H9 (cell line): ENCODE results near the gene GABRE. TPM values are rescaled to one million over a fixed set of nuclear protein-coding genes. Genes with fewer than 3 reads are reported as not detected.

ENCODE experiments used
- DNase-seq: peaks from one replicate; pipeline ENCODE4 v3.0.0-alpha.2; 2017
- H2AFZ ChIP-seq: one replicate; pipeline ENCODE4 v1.6.1; 2013; ENCODE audit warnings: mild to moderate bottlenecking, low read length, control low read depth, moderate library complexity
- H2AK5ac ChIP-seq: 2 replicates; pipeline ENCODE4 v1.6.1; 2013; ENCODE audit warnings: low read length, control low read depth, mixed read lengths; ENCODE audit not compliant: insufficient read length
- H2BK120ac ChIP-seq: one replicate; pipeline ENCODE4 v1.6.1; 2013; ENCODE audit warnings: low read depth, mild to moderate bottlenecking, low read length, control low read depth, inconsistent platforms; ENCODE audit not compliant: poor library complexity, severe bottlenecking
- H2BK12ac ChIP-seq: 2 replicates; pipeline ENCODE4 v1.6.1; 2013; ENCODE audit warnings: low read length, control low read depth, mixed read lengths, low read depth; ENCODE audit not compliant: insufficient read length
- H2BK15ac ChIP-seq: 2 replicates; pipeline ENCODE4 v1.6.1; 2013; ENCODE audit warnings: low read depth, low read length, control low read depth
- H2BK20ac ChIP-seq: one replicate; pipeline ENCODE4 v1.6.1; 2013; ENCODE audit warnings: low read depth, mild to moderate bottlenecking, low read length, control low read depth, inconsistent platforms; ENCODE audit not compliant: poor library complexity, severe bottlenecking
- H2BK5ac ChIP-seq: 2 replicates; pipeline ENCODE4 v1.6.1; 2013; ENCODE audit warnings: low read length, control low read depth, mixed read lengths; ENCODE audit not compliant: insufficient read length
- H3K14ac ChIP-seq: 2 replicates; pipeline ENCODE4 v1.6.1; 2013; ENCODE audit warnings: low read length, control low read depth; ENCODE audit not compliant: insufficient read depth
- H3K18ac ChIP-seq: 2 replicates; pipeline ENCODE4 v1.6.1; 2013; ENCODE audit warnings: low read depth, mild to moderate bottlenecking, mixed read lengths, low read length, control low read depth; ENCODE audit not compliant: insufficient read length
- H3K23ac ChIP-seq: 2 replicates; pipeline ENCODE4 v1.6.1; 2013; ENCODE audit warnings: low read length, control low read depth, mixed read lengths, low read depth; ENCODE audit not compliant: insufficient read length
- H3K23me2 ChIP-seq: 2 replicates; pipeline ENCODE4 v1.6.1; 2013; ENCODE audit warnings: low read depth, mild to moderate bottlenecking, mixed read lengths, low read length, control low read depth; ENCODE audit not compliant: insufficient read length, poor library complexity, severe bottlenecking
- H3K27ac ChIP-seq: 2 replicates; pipeline ENCODE4 v1.5.1; 2013; ENCODE audit warnings: low read length, control low read depth, mixed read lengths, low read depth; ENCODE audit not compliant: insufficient read length
- H3K27me3 ChIP-seq: 2 replicates; pipeline ENCODE4 v1.6.1; 2013; ENCODE audit warnings: low read length, control low read depth, inconsistent platforms; ENCODE audit not compliant: insufficient read depth
- H3K4ac ChIP-seq: 2 replicates; pipeline ENCODE4 v1.6.1; 2013; ENCODE audit warnings: low read depth, mild to moderate bottlenecking, control low read depth, inconsistent platforms, low read length, moderate library complexity
- H3K4me1 ChIP-seq: 2 replicates; pipeline ENCODE4 v1.6.1; 2013; ENCODE audit warnings: low read length, control low read depth, inconsistent platforms; ENCODE audit not compliant: insufficient read depth
- H3K4me2 ChIP-seq: 2 replicates; pipeline ENCODE4 v1.6.1; 2013; ENCODE audit warnings: low read length, control low read depth, mixed read lengths; ENCODE audit not compliant: insufficient read length, insufficient read depth
- H3K56ac ChIP-seq: 2 replicates; pipeline ENCODE4 v1.6.1; 2013; ENCODE audit warnings: low read depth, mild to moderate bottlenecking, mixed read lengths, low read length, control low read depth; ENCODE audit not compliant: insufficient read length
- H3K79me1 ChIP-seq: 2 replicates; pipeline ENCODE4 v1.6.1; 2013; ENCODE audit warnings: low read depth, mild to moderate bottlenecking, moderate library complexity, low read length, control low read depth, inconsistent platforms; ENCODE audit not compliant: insufficient read depth, poor library complexity, severe bottlenecking
- H3K79me2 ChIP-seq: 2 replicates; pipeline ENCODE4 v1.6.1; 2013; ENCODE audit warnings: low read length, control low read depth, inconsistent platforms; ENCODE audit not compliant: insufficient read depth
- H3K9ac ChIP-seq: 2 replicates; pipeline ENCODE4 v1.6.1; 2013; ENCODE audit warnings: low read length, control low read depth, mixed read lengths; ENCODE audit not compliant: insufficient read length; ENCODE audit errors: extremely low read depth
- H3K9me3 ChIP-seq: one replicate; pipeline ENCODE4 v1.6.1; 2013; ENCODE audit warnings: low read depth, low read length, inconsistent platforms; ENCODE audit not compliant: control insufficient read depth
- H3T11ph ChIP-seq: one replicate; pipeline ENCODE4 v1.6.1; 2013; ENCODE audit warnings: mild to moderate bottlenecking, low read length, control low read depth, inconsistent platforms
- H4K20me1 ChIP-seq: one replicate; pipeline ENCODE4 v1.6.1; 2013; ENCODE audit not compliant: control insufficient read depth, insufficient read length, insufficient read depth
- H4K5ac ChIP-seq: 2 replicates; pipeline ENCODE4 v1.6.1; 2013; ENCODE audit warnings: low read depth, mild to moderate bottlenecking, mixed read lengths, low read length, control low read depth; ENCODE audit not compliant: insufficient read length
- H4K8ac ChIP-seq: replicated peaks from 2 replicates; pipeline ENCODE4 v1.6.1; 2013; ENCODE audit warnings: low read length, control low read depth, mixed read lengths, low read depth; ENCODE audit not compliant: insufficient read length
- H4K91ac ChIP-seq: 2 replicates; pipeline ENCODE4 v1.6.1; 2013; ENCODE audit warnings: low read depth, mild to moderate bottlenecking, moderate library complexity, mixed read lengths, low read length, control low read depth; ENCODE audit not compliant: insufficient read length
- H3K27ac Mint-ChIP-seq, 3 experiments: 2 replicates in 2 of 3; 3 replicates in 1 of 3; pipeline ENCODE4 v1.8.0; 2020 to 2021; ENCODE audit warnings: mixed read lengths in 3 of 3, mild to moderate bottlenecking in 1 of 3, moderate library complexity in 1 of 3
- H3K27me3 Mint-ChIP-seq: 2 replicates; pipeline ENCODE4 v1.8.0; 2021; ENCODE audit warnings: low read depth, mild to moderate bottlenecking, moderate library complexity, mixed read lengths
- H3K36me3 Mint-ChIP-seq, 3 experiments: 2 replicates in 2 of 3; 3 replicates in 1 of 3; pipeline ENCODE4 v1.8.0; 2020 to 2021; ENCODE audit warnings: low read depth in 3 of 3, mixed read lengths in 3 of 3; ENCODE audit not compliant: insufficient read depth in 1 of 3
- H3K4me1 Mint-ChIP-seq, 2 experiments: 2 replicates each; pipeline ENCODE4 v1.8.0; 2020; ENCODE audit warnings: mixed read lengths in 2 of 2
- H3K4me3 Mint-ChIP-seq, 2 experiments: 2 replicates in 1 of 2; 3 replicates in 1 of 2; pipeline ENCODE4 v1.8.0; 2020 to 2021; ENCODE audit warnings: mild to moderate bottlenecking in 2 of 2, mixed read lengths in 2 of 2, moderate library complexity in 1 of 2
- H3K9me3 Mint-ChIP-seq, 2 experiments: 2 replicates in 1 of 2; 3 replicates in 1 of 2; pipeline ENCODE4 v1.8.0; 2020; ENCODE audit warnings: mild to moderate bottlenecking in 2 of 2, mixed read lengths in 2 of 2, moderate library complexity in 1 of 2
- CTCF ChIP-seq: fragments of 200-600 bp; sonication (generic); conservative IDR thresholded peaks from 3 replicates; pipeline ENCODE4 v1.8.0; 2021; ENCODE audit warnings: antibody characterized with exemption, mild to moderate bottlenecking
- total RNA-seq: library from RNA; stranded (reverse); gene quantifications from 2 replicates; pipeline ENCODE4 v1.2.1, GENCODE V29; 2021

The GABRE gene
- total RNA-seq, 1 experiment from 2014 or later: 1.8 TPM

- H3K4ac ChIP-seq: no peak overlapping the region
- no peak for TF ChIP-seq CTCF
- H3K23ac ChIP-seq: no peak overlapping the region
- H3K27ac Mint-ChIP-seq: no peak overlapping the region
- H2BK15ac ChIP-seq: no peak overlapping the region
- H3K27me3 Mint-ChIP-seq: no peaks in the 10 kb centered on the region; the same call in 1 of the 2 replicates
- no peak overlapping the region for H3K9ac ChIP-seq
- no peak overlapping the region for H3K27ac ChIP-seq
- H3K18ac ChIP-seq: no peak overlapping the region
- H2BK20ac ChIP-seq: no peak overlapping the region
- H3K4me3 Mint-ChIP-seq: no peak overlapping the region
- no peaks in the 10 kb centered on the region; a peak in 3 of 7 replicates for H3K36me3 Mint-ChIP-seq
- H2BK12ac ChIP-seq: no peak overlapping the region
- H3K23me2 ChIP-seq: no peaks in the 10 kb centered on the region
- H3K9me3 ChIP-seq: peaks cover 55% of the 10 kb centered on the region
- H3K9me3 Mint-ChIP-seq: peaks cover 33 to 43% of the 10 kb centered on the region in 2 experiments
- no peak for DNase-seq
- H3K14ac ChIP-seq: no peak overlapping the region
- H4K20me1 ChIP-seq: no peaks in the 10 kb centered on the region
- H4K8ac ChIP-seq: no peak overlapping the region
- no peak overlapping the region for H2AFZ ChIP-seq
- no peak overlapping the region for H3K4me2 ChIP-seq
- H3T11ph ChIP-seq: no peak overlapping the region
- no peak overlapping the region for H2BK5ac ChIP-seq
- H3K4me1 ChIP-seq: no peaks in the 10 kb centered on the region
- H2AK5ac ChIP-seq: no peak overlapping the region
- no peak overlapping the region for H2BK120ac ChIP-seq
- no peaks in the 10 kb centered on the region for H3K27me3 ChIP-seq
- H4K91ac ChIP-seq: no peak overlapping the region
- H3K79me2 ChIP-seq: no peaks in the 10 kb centered on the region
- no peaks in the 10 kb centered on the region for H3K79me1 ChIP-seq
- H3K4me1 Mint-ChIP-seq: no peaks in the 10 kb centered on the region
- no peak overlapping the region for H3K56ac ChIP-seq
- H4K5ac ChIP-seq: no peak overlapping the region
Measured at GRCh38 chrX:151983186-151983585, 8.7 kb upstream of the GABRE start.
